Neural crest cell (in vitro differentiated cells): Measurements from ENCODE around the gene UPK1A. TPM values are rescaled to one million over a fixed set of nuclear protein-coding genes. Genes with fewer than 3 reads are reported as not detected.
A peak's percentile ranks its signal among the peaks of the same experiment; 100 is the strongest.
"Not testable (repeated sequence)": the region's sequence is repeated elsewhere in the genome, so short reads cannot be mapped to it uniquely, and the experiment has no call there.

Source experiments
- DNase-seq: peaks from one replicate; pipeline ENCODE4 v3.0.0; 2021; ENCODE audit warnings: low read depth, mixed read lengths, low spot score
- H3K27ac Mint-ChIP-seq: one replicate; pipeline ENCODE4 v1.8.0; 2021; ENCODE audit warnings: mild to moderate bottlenecking, mixed read lengths; ENCODE audit not compliant: unreplicated experiment
- H3K27me3 Mint-ChIP-seq: 2 replicates; pipeline ENCODE4 v1.8.0; 2021; ENCODE audit warnings: low read depth, mild to moderate bottlenecking, mixed read lengths
- H3K36me3 Mint-ChIP-seq: 2 replicates; pipeline ENCODE4 v1.8.0; 2021; ENCODE audit warnings: low read depth, mild to moderate bottlenecking, mixed read lengths
- H3K4me1 Mint-ChIP-seq: 2 replicates; pipeline ENCODE4 v1.8.0; 2021; ENCODE audit warnings: mixed read lengths
- H3K4me3 Mint-ChIP-seq: one replicate; pipeline ENCODE4 v1.8.0; 2021; ENCODE audit warnings: mild to moderate bottlenecking, mixed read lengths
- H3K9me3 Mint-ChIP-seq: 2 replicates; pipeline ENCODE4 v1.8.0; 2021; ENCODE audit warnings: mixed read lengths
- total RNA-seq: library from RNA; stranded (reverse); gene quantifications from 2 replicates; pipeline ENCODE4 v1.2.1, GENCODE V29; 2021
- TF ChIP-seq, protein P1 (sequence below): fragments of 200-600 bp; sonication (generic); conservative IDR thresholded peaks from 2 replicates; pipeline ENCODE4 v1.5.0; 2021; ENCODE audit warnings: antibody characterized with exemption, mild to moderate bottlenecking

The UPK1A gene
- total RNA-seq, 1 donor from 2014 or later, result not detected

DNA sequence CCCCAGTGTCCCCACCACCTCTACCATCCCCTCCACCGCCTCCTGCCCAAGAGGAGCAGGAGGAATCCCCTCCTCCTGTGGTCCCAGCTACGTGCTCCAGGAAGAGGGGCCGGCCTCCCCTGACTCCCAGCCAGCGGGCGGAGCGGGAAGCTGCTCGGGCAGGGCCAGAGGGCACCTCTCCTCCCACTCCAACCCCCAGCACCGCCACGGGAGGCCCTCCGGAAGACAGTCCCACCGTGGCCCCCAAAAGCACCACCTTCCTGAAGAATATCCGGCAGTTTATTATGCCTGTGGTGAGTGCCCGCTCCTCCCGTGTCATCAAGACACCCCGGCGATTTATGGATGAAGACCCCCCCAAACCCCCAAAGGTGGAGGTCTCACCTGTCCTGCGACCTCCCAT lies 54.3 kb downstream of the UPK1A start:
- Mint-ChIP-seq H3K4me1 (peaks cover 27% of the 10 kb centered on the region), H3K4me3 (no peak overlapping the region), H3K27me3 (no peaks in the 10 kb centered on the region), H3K9me3 (no peaks in the 10 kb centered on the region), H3K27ac (no peak overlapping the region), H3K36me3 (peaks cover 2% of the 10 kb centered on the region)
- no peak for DNase-seq
- TF ChIP-seq, protein P1, sequence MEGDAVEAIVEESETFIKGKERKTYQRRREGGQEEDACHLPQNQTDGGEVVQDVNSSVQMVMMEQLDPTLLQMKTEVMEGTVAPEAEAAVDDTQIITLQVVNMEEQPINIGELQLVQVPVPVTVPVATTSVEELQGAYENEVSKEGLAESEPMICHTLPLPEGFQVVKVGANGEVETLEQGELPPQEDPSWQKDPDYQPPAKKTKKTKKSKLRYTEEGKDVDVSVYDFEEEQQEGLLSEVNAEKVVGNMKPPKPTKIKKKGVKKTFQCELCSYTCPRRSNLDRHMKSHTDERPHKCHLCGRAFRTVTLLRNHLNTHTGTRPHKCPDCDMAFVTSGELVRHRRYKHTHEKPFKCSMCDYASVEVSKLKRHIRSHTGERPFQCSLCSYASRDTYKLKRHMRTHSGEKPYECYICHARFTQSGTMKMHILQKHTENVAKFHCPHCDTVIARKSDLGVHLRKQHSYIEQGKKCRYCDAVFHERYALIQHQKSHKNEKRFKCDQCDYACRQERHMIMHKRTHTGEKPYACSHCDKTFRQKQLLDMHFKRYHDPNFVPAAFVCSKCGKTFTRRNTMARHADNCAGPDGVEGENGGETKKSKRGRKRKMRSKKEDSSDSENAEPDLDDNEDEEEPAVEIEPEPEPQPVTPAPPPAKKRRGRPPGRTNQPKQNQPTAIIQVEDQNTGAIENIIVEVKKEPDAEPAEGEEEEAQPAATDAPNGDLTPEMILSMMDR, result no peak

DNA sequence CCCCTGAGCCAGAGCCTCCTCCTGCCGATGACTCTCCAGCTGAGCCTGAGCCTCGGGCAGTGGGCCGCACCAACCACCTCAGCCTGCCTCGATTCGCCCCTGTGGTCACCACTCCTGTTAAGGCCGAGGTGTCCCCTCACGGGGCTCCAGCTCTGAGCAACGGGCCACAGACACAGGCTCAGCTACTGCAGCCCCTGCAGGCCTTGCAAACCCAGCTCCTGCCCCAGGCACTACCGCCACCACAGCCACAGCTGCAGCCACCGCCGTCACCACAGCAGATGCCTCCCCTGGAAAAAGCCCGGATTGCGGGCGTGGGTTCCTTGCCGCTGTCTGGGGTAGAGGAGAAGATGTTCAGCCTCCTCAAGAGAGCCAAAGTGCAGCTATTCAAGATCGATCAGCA lies 55.1 kb downstream of the UPK1A start:
- H3K27ac Mint-ChIP-seq, result no peak overlapping the region
- peaks cover 2% of the 10 kb centered on the region for H3K36me3 Mint-ChIP-seq
- no peak for DNase-seq
- H3K9me3 Mint-ChIP-seq, result no peaks in the 10 kb centered on the region
- H3K4me3 Mint-ChIP-seq, result no peak overlapping the region
- TF ChIP-seq, protein P1, result no peak
- H3K27me3 Mint-ChIP-seq, result no peaks in the 10 kb centered on the region
- peaks cover 20% of the 10 kb centered on the region for H3K4me1 Mint-ChIP-seq

DNA sequence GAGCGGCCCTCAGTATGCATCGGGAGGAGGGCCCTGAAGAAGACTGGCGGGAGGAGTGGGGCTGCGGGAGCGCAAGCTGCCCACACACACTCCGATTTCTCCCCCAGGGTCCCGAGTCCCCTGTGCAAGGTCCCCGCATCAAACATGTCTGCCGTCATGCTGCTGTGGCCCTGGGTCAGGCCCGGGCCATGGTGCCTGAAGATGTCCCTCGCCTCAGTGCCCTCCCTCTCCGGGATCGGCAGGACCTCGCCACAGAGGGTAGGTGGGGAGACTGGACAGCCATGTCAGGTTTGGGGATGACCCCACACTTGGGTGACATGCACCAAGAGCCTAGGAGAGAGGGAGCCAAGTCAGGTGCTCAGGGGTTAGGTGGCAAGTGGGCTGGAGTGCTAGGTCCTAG lies 56.1 kb downstream of the UPK1A start:
- Mint-ChIP-seq H3K4me1 (peaks cover 14% of the 10 kb centered on the region), H3K27ac (no peak overlapping the region), H3K9me3 (no peaks in the 10 kb centered on the region), H3K4me3 (peak overlapping the region; percentile 49), H3K36me3 (peaks cover 5% of the 10 kb centered on the region), H3K27me3 (no peaks in the 10 kb centered on the region)
- TF ChIP-seq, protein P1, result no peak
- no peak for DNase-seq

DNA sequence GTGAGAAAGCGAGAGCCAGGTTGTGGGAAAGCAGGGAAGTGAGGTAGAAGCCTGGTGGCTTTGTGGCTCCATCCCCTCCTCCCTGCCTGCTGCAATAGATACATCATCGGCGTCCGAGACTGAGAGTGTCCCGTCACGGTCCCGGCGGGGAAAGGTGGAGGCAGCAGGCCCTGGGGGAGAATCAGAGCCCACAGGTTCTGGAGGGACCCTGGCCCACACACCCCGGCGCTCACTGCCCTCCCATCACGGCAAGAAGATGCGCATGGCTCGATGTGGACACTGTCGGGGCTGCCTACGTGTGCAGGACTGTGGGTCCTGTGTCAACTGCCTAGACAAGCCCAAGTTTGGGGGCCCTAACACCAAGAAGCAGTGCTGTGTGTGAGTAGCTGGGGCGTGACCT lies 56.6 kb downstream of the UPK1A start:
- no peak for DNase-seq
- peaks cover 5% of the 10 kb centered on the region for H3K36me3 Mint-ChIP-seq

DNA sequence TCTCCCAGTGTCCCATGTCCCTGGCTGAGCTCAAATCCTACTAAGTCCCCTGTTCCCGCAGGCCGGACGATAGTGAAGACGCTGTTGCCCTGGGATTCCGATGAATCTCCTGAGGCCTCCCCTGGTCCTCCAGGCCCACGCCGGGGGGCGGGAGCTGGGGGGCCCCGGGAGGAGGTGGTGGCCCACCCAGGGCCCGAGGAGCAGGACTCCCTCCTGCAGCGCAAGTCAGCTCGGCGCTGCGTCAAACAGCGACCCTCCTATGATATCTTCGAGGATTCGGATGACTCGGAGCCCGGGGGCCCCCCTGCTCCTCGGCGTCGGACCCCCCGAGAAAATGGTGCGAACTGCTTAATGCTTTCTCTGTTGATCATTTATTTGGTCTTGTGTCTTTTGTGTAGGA lies 57.4 kb downstream of the UPK1A start:
- Mint-ChIP-seq H3K27me3 (no peaks in the 10 kb centered on the region), H3K4me3 (peak overlapping the region; percentile 52), H3K36me3 (peaks cover 5% of the 10 kb centered on the region), H3K4me1 (peaks cover 13% of the 10 kb centered on the region), H3K9me3 (no peaks in the 10 kb centered on the region), H3K27ac (no peak overlapping the region)
- TF ChIP-seq, protein P1, result no peak
- DNase-seq, result no peak

More for the DNA sequence above, 56.6 kb downstream of the UPK1A start:
- H3K9me3 Mint-ChIP-seq, result no peaks in the 10 kb centered on the region
- TF ChIP-seq, protein P1, result no peak
- H3K4me3 Mint-ChIP-seq, result no peak overlapping the region
- H3K27me3 Mint-ChIP-seq, result no peaks in the 10 kb centered on the region
- H3K27ac Mint-ChIP-seq, result no peak overlapping the region
- peaks cover 14% of the 10 kb centered on the region for H3K4me1 Mint-ChIP-seq

DNA sequence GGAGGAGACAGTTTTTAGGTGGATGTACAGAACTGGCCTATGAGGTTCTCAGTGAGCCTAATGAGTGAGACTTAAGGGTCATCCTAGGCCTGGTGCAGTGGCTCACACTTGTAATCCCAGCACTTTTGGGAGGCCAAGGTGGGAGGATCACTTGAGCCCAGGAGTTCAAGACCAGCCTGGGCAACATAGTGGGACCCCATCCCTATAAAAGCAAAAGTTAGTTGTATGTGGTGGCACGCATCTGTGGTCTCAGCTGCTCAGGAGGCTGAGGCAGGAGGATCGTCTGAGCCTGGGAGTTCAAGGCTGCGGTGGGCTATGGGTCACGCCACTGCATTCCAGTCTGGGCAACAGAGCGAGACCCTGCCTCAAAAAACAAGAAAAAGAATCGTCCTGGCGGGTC lies 57.8 kb downstream of the UPK1A start:
- H3K9me3 Mint-ChIP-seq, DNase-seq, H3K27me3 Mint-ChIP-seq, H3K36me3 Mint-ChIP-seq, H3K4me1 Mint-ChIP-seq, H3K27ac Mint-ChIP-seq: not testable (repeated sequence)
- peak overlapping the region; percentile 52 for H3K4me3 Mint-ChIP-seq
